ENCODE results near the gene KRT13.

The KRT13 gene

GRCh38 chr17:41467561-41467960 lies 37.9 kb downstream of the KRT13 start:
- no peak for DNase-seq (ENCODE audit: low spot score)

DNA sequence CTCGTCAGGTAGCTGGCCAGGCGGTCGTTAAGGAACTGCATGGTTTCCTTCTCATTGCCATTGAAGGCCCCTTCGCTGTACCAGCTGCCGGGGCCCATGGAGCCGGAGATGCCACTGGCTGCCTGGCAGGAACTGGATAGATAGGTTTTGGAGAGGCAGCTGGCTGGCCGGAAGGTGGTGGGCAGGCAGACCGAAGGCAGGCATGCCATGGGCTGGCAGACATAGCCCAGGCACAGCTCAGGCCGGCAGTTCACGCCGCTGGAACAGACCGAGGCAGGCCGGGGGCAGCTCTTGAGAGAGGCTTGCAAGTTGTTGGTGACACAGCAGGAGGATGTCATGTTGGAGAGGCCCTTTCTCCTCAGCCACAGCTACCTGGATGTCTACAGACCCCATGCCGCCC lies 38.4 kb downstream of the KRT13 start, which contains the start of gene KRT32:
Gene KRT32, minus strand, starts transcription at position 399 of the 400 bp plus-strand sequence. Its CDS starts 61 bp downstream, at position 338.
- no peak for DNase-seq (ENCODE audit: low spot score)

DNA sequence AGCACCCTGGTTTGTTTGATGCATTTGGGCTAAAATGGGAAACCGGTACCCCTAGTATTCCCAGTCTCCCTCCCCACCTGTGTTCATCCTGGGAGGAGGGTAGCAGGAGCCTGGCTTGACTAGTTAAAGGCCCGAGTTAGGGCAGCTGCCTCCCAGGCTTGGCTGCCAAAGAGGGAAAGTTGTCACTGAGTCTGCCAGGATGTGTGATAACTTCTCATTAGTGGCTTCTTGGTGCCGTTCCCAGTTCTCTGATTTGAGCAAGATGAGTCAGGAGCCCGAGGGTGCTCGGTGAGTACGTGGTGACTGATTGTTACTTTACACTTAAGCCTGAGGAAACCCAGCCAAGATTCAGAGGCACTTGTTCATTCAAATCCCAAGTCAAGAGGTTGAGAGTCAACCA lies 40.7 kb downstream of the KRT13 start:
- DNase-seq (ENCODE audit: low spot score), result no peak

- DNase-seq (ENCODE audit: low spot score), result no peak
Measured at GRCh38 chr17:41464173-41464572, 41.2 kb downstream of the KRT13 start.

DNA sequence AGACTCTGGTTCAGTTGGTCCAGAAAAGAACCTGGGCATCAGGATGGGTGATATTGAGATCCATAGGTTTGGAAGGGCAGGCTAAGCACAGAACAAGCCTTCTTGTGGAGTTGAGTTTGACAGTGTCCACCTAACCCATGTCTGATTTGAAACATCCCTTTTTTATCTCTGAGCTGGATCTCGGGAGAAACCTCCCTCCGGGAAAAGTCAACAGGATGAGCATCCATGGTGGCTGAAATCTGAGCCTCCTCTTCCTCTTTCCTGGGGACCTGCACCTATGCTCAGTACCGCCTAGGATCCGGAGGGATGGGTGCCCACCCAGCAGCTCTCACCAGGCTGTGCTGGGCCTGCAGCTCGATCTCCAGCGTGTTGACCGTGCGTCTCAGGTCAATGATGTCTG lies 41.7 kb downstream of the KRT13 start:
- no peak for DNase-seq (ENCODE audit: low spot score)

- DNase-seq (ENCODE audit: low spot score), result no peak
Measured at GRCh38 chr17:41462705-41463104, 42.7 kb downstream of the KRT13 start.

DNA sequence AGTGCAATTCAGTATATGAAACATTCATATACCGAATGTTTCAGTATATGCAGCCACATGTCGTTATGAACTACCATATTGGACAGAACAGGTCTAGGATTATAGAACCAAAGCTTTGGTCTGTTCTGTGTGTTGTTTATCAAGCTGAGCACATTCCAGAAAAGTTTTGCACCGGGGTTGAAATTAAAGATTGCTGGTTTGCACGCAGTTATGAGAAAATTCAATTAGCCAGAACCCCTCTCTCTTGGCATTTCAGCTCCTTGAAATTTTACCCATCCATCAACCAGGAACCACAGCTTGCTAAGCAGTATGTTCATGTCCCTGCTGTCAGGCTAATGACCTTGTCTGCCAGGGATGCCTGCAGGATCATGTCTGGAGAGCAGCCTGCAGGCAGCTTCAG lies 47.7 kb downstream of the KRT13 start:
- DNase-seq (ENCODE audit: low spot score), result no peak

GRCh38 chr17:41456204-41456603 lies 49.2 kb downstream of the KRT13 start:
- DNase-seq (ENCODE audit: low spot score), result no peak

GRCh38 chr17:41455236-41455635 lies 50.2 kb downstream of the KRT13 start:
- DNase-seq (ENCODE audit: low spot score), result no peak

DNA sequence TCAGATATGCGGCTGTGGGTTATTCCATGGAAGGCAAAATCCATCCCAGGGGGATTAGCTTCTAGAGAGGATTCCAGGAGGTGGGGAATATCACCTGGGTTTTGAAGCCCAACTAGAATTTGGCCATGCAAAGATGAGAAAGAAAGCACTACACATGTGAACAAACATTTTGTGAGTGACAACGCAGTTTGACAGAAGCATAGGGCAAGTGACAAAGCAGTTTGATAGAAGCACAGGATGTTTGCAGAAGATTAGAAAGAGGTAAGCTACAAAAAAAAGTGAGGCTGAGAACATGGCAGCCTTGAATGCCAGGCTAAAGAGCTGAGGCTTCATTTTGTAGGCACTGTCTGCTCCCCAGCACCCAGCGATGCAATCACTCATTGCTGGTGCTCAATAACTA lies 52.3 kb downstream of the KRT13 start:
- DNase-seq (ENCODE audit: low spot score), result no peak

DNA sequence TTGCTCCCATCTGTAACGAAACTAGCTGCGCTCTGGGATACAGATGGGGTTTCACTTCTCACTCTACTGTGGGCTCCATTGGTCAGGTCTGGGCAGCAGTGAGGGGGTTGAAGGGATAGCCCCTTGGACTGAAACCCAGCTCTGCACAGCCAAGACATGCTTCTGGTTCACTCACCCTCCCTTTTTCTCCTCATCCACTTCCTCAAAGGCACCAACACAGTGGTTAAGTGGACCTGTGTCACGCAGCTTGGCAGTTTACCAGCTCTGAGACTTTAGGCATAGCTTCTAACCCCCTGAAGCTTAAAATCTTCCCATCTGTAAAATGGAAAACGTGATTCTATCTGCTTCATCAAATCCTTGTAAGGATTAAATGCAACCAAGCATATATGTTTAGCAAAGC lies 53.1 kb downstream of the KRT13 start:
- no peak for DNase-seq (ENCODE audit: low spot score)

GRCh38 chr17:41451154-41451728 lies 54.2 kb downstream of the KRT13 start:
- no peak for DNase-seq (ENCODE audit: low spot score)
